Measurements from ENCODE around the gene WHRN.

WHRN gene

GRCh38 chr9:114493521-114494184, 11.6 kb downstream of the WHRN start:
- in situ Hi-C loops (cut with MboI; ENCODE audit: low sequenced_read_pairs), result no loop called here

DNA sequence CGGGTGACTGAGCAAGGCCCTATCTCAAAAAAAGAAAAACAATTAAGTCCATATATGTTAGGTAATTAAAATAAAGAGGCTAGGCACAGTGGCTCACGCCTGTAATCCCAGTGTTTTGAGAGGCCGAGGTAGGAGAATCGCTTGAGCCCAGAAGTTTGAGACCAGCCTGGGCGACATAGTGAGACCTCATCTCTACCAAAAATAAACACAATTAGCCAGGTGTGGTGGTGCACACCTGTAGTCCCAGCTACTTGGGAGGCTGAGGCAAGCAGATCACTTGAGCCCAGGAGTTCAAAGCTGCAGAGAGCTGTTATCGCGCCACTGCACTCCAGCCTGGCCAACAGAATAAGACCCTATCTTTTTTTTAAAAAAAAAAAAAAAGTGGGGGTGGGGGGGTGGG, 12.3 kb downstream of the WHRN start:
- in situ Hi-C loops (cut with MboI; ENCODE audit: low sequenced_read_pairs), result no loop called here

GRCh38 chr9:114491430-114492003, 13.8 kb downstream of the WHRN start:
- in situ Hi-C loops (cut with MboI; ENCODE audit: low sequenced_read_pairs), result no loop called here

DNA sequence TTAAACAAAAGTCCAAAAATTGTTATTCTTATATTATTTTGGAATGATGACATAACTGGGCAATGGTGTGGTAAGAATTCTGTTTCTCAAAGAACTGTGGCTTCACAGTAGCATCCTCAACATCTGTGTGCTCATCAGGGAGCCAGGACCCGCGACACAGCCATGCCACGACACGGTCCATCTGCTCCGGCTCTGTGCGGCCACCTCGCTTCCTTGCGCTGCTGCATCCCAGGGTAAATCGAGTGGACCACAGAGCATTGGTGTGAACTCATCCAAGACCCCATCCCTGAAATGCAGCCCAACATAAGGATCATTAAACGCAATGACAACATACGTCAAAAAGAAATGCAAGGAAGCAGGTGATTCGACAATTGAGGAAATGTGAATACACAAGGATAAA, 15.3 kb downstream of the WHRN start:
- in situ Hi-C loops (cut with MboI; ENCODE audit: low sequenced_read_pairs), result no loop called here

DNA sequence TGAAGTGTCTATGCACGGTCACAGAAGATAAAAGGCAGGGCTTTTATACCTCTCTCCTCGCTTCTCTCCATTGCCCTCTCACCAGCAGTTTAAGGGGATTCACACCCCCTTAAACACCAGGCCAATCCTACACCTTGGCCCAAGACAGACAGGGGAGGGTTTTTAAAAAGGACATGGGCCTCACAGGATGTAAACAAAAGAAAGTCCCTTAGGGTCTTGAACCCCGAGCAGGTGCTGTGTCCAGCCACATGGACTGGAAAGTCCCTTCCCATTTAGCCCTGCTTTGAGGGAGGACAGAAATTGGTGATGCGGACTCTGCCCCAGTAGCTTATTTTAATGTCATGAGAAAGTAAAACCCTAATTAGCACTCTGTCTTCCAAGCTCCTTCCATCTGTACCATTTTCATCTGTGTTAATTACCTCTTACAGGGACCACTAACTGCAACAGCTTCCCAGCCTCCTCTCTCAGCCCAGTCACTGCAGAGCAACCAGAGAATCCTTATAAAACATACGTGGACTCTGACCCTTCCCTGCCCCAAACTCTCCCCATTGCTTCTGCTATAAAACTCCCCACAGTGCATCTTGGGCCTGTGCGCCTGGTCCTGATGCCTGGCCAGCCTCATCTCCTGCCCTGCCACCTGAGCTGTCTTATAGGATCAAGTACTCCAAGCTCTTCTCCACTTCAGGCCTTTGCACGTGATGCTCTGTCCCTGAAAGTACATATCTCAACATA, 16.7 kb downstream of the WHRN start:
- in situ Hi-C loops (cut with MboI; ENCODE audit: low sequenced_read_pairs), result no loop called here

DNA sequence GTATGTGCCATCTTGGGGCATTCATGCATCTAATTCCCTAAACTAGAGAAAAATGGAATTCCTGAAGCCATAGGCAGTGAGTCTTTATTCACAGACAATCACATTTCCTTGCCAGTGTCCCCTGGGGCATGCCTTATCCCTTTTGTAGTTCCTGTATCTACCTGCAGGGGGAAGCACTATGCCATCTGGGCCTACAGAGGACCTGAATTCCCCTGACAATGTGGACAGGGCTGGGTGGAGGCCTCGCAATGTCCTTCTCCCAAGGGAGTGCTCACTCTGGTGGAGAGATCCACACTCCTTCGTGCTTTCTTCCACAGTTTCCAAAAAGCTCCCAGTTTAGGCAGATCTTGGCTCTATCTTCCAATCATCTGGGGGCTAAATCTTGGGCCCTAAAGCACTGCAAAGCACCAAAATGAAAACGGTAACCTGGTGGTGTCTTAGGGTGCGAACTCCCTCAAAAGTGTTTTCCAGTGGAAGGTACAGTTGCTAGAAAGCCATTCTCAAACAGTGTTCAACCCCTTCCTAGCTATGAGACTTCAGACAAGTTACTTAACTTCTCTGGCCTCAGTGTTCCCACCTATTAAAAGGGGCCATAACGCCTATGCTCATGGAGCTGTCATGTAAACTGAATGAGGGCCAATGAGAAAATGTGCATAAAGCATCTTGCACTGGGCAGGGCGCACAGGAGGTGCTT, 17.5 kb downstream of the WHRN start:
- in situ Hi-C loops (cut with MboI; ENCODE audit: low sequenced_read_pairs), result no loop called here

DNA sequence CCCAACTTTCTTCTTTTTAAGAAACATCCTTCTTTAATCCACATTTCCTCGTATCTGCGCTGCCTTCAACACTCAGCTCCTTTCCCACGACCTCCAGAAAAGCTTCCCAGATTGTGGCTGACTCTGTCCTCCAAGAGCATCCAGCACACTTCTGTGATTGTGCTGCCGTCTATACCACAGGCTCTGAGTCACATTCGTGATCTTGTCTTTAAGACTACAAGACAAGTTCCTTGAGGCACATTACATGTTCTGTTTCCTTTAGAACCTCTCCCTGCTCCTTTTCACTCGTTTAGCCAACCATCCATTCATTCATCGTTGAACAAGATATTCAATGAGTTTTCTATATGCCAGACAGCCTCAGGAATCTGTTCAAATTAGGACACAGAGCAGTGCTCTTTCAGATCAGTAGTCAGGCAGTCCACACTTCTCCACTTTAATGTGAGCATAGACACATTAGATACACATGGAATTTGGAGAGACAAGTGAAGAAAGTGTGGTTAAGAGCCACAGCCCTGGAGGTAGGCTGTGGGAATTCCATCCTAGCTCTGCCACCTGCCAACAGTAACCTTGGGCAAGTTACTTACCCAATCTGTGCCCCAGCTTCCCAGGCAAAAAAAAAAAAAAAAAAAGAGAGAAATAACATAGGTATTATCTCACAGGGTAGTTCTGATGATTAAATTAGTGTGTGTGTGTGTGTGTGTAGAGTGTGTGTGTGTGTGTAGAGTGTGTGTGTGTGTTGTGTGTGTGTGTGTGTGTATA, 18.9 kb downstream of the WHRN start:
- in situ Hi-C loops (cut with MboI; ENCODE audit: low sequenced_read_pairs), result no loop called here

DNA sequence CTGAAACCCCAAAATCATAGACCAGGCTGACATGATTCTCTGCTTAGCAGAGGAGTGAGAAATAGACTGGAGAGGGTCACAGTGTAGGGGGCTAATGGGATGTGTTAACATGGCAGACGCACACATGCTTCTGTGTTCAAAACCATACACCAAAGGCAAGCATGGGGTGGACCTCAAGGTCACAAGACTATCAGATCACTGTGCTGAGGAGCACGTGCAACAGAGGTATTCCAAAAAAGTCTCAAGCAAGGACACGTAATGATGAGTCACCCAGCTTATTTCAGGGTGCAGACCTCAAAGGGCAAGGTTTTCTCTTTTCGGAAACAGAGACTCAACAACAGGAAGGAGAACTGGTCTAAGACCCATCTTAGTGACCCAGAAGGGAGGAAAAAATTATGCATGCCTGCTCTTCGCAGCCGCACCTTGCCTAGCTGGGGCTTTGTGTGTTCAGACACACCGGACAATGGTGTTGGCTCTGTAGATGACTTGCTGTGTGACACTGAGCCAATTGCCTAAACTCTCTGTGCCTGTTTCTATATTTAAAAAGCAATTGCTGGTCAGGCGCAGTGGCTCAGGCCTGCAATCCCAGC, 20.3 kb downstream of the WHRN start:
- in situ Hi-C loops (cut with MboI; ENCODE audit: low sequenced_read_pairs), result no loop called here

- in situ Hi-C loops (cut with MboI; ENCODE audit: low sequenced_read_pairs), result no loop called here
These were observed 20.9 kb downstream of the WHRN start for GRCh38 chr9:114484215-114484853.

GRCh38 chr9:114483499-114483898, 21.8 kb downstream of the WHRN start:
- in situ Hi-C loops (cut with MboI; ENCODE audit: low sequenced_read_pairs), result no loop called here

DNA sequence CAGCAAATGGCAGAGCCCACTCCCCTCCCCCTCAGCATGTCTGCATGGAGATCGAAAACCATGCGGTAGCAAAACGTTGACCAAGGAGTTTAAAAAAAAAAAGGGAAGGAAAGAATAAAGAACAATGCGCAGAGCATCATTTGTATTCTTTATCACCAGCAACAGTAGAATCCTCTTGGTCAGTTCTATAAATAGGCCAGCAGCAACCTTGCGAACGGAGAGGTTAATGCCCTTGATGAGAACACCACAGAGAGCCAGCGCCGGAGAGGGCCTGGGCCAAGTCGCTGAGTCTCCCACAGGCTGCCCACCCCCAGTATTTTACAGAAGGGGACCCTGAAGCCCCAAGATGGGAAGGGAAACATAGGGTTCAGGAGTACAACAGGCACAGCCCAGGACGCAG, 22.7 kb downstream of the WHRN start:
- in situ Hi-C loops (cut with MboI; ENCODE audit: low sequenced_read_pairs), result no loop called here

DNA sequence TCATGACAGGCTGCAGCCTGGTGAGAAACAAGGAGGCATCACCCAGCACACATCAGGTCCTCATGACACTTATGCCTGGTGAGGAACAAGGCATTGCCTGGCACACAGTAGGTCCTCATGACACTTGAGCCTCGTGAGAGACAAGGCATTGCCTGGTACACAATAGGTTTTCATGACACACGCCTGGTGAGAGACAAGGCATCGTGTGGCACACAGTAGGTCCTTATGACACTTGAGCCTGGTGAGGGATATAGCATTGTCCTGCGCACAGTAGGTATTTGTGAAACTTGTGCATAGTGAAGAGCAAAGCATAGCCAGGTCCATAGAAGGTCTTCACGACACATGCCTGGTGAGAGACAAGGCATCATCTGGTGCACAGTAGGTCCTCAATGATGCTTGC, 23.5 kb downstream of the WHRN start:
- in situ Hi-C loops (cut with MboI; ENCODE audit: low sequenced_read_pairs), result no loop called here

- in situ Hi-C loops (cut with MboI; ENCODE audit: low sequenced_read_pairs), result no loop called here
These were observed 24.4 kb downstream of the WHRN start for GRCh38 chr9:114480746-114481435.

DNA sequence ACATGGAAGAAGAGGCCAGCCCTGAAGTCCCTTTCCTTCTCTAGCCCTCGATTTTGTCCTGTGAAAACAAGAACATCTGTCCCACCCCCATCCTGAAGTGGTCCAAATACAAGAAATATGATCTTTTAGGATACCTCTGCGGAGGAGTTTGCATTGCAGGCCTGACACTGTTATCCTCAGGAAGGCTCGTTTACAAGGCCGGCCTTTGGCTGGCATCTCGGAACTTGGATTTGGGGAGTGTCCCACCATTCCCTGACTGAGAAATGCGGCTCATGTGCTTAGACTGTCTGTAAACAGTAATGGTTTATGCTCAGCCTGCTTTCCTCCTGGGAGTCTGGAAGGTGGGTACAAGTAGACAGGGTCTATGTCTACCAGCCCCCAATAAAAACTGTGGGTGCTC, 26.4 kb downstream of the WHRN start:
- in situ Hi-C loops (cut with MboI; ENCODE audit: low sequenced_read_pairs), result no loop called here

DNA sequence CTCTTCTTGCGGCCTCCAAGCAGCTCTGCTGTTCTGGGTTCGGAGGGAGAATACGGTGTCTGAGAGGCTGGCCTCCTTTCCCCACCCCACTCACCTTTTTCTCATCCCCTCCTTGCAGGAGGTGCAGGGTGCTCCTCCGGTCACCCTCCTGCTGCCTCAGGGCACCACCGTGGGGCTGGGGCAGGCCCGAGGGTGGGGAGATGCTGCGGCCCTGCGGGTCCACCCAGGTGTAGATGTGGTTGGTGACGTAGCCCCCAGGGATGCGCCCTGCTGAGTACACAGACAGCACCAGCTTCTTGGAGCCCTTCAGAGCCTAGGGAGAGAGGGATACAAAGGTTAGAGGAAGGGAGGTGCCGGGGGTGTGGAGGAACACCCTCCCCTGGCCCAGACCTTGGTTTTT, 26.8 kb downstream of the WHRN start:
- in situ Hi-C loops (cut with MboI; ENCODE audit: low sequenced_read_pairs), result no loop called here

DNA sequence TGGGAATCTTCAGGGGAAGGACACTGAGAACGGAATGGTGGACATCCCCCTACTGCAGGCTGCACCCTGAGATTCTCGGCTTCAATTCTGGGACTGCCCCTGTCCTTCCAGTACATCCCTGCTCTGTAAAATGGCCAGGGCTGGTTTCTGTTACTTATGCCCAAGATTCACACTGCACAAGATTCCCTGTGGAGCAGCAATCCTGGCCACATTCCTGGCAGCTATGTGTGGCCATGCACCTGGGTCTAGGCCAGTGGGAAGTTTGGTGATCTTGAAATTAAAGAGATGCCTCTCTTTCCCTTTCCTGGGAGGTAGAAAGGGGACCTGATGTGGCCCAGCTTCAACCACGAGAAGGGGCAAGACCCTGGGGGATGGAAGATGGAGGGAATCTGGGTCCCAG, 27.6 kb downstream of the WHRN start:
- in situ Hi-C loops (cut with MboI; ENCODE audit: low sequenced_read_pairs), result no loop called here

DNA sequence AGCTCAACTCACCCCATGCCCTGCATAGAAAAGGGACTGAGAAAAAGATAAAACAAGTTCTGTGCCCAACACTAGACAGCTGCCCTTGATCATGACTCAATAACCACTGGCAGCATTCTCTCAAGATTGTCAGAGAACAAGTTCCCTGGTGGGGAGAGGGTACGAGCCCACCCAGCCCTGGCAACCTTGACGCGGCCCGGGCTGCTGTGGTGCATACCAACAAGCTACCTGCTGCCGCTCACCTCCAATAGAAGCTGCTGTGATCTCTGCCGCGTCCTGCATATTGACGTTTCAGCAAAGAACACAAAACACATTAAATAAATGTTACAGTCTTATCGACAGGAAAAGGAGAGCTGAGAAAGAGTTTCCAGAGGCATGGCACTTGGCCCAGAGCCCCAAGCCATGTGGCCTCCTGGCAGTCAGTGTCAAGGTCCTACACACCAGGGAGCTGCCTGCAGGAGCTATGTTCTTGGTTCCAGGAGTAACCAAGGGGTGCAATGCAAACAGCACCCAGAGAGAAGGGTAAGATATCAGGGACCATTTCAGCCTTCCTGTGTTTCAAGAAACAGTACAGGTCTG, 28.3 kb downstream of the WHRN start:
- in situ Hi-C loops (cut with MboI; ENCODE audit: low sequenced_read_pairs), result no loop called here

DNA sequence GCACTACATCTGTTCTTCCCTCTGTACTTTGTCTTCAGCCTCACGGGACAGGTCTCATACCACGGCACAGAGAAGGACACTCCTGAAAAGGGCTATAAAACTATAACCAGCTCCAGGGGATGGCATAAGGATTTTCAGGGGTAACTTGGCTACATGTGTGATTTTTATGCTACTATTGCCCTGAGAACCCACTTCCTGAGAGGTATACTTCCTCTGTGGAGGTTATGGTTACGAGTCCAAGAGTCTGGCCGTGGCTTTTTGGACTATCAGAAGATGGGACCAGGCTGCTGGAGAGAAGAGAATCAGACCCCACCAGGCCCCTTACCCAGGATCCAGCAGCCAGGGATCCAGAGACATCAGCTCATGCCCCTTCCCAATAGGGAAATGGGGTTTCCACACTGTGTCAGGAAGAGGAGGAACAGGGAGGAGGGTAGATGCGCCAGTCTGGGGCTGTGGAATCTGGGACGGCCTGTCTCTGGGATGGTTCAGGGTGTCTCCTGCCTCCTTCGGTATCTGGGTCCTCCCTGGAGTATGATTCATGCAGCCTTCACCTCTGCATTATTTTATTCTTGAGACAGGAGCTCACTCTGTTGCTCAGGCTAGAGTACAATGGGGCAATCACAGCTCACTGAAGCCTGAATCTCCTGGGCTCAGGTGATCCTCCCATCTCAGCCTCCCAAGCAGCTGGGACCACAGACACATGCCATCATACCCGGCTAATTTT, 29.7 kb downstream of the WHRN start:
- in situ Hi-C loops (cut with MboI; ENCODE audit: low sequenced_read_pairs), result no loop called here

GRCh38 chr9:114474425-114474824, 30.8 kb downstream of the WHRN start:
- in situ Hi-C loops (cut with MboI; ENCODE audit: low sequenced_read_pairs), result loop anchor here (25.0 kb wide), 1 partner anchor 163 kb away; no protein-coding TSS in a partner anchor

Measured in hTERT RPE-1 (cell line).